Jurkat, Clone E6-1 (cell line): ENCODE results near the gene COLEC11.

Experiments used
- DNase-seq: peaks from one replicate; pipeline ENCODE4 v3.0.0-alpha.2; 2011; ENCODE audit warnings: low read depth, low spot score
- H3K4me3 ChIP-seq: 2 replicates; pipeline ENCODE4 v1.5.1; 2011; ENCODE audit warnings: mild to moderate bottlenecking, low read length, control low read depth, moderate library complexity

Gene COLEC11

DNA sequence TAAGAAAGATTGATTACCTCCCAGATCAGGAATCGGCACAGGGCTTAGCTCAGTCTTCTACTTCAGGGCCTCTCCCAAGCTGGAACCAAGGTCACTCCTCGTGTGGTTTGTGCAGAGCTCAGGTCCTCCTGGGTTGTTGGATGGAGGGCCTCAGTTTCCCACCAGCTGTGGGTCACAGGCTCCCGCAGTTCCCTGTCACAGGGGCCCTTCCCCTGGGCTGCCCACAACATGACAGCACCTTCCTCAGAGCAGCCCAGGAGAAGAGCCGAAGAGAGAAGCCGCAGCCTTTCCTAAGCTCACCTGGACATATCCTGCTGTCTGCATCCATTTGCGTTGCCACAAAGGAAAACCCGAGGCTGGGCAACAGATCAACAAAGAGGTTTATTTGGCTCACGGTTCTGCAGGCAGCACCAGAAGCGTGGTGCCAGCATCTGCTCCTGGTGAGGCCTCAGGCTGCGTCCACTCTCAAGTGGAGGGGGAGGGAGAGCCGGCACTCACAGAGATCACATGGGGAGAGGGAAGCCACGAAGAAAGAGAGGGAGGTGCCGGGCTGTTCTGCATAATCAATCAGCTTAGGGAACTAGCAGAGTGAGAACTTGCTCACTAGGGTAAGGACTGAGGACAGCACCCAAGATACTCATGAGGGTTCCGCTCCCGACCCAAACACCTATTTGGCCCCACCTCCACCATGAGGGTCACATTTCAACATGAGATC lies 50.1 kb downstream of the COLEC11 start:
- no peak overlapping the region for H3K4me3 ChIP-seq
- no peak for DNase-seq

DNA sequence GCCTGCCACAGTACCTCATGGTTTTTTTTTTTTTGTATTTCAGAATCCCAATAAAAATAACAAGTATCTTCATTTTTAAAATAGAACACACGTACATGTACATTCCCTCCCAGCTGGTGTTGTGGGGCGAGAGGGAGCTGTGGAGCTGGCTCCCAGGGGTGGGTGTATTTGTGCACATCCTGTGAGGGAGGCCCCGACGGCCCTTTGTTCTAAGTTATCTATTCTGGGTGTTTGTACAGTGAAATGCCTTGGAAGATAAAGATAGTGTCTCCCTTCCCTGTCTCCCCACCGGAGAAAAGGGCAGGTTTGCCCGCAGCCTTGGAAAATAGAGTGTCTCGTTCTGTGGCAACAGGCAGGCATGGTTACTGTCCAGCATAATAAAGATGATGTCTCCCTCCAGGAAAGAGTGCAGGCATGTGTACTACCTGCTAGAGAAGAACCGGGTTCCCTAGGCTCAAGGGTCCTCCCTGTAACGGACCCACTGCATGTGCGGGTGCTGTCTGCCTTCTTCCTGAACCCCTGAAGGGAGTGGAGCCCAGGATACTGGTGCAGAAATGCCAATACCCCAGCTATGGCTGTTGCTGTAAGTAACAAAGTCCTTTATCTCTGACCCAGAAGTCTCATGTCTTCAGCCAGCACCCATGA lies 51.0 kb downstream of the COLEC11 start:
- H3K4me3 ChIP-seq: no peak overlapping the region
- no peak for DNase-seq

DNA sequence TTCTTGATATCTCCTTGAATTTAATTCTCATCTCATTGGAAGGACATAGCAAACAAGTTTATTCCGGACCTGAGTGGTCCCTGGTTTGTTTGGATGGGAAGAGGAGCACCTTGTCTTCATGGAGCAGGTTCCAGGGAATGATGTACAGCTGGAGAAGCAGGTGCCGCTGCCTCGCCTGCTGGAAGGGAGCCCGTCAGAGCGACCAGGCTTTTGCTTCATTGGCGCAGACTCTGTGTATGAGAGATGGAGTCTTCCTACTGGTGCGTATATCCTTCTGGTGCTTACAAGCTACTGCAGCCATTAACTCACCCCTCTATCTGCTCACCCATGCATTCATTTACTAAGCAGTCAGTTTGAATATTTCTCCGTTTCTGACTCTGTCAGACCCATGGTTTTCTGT lies 51.5 kb downstream of the COLEC11 start:
- no peak for DNase-seq
- no peak overlapping the region for H3K4me3 ChIP-seq

DNA sequence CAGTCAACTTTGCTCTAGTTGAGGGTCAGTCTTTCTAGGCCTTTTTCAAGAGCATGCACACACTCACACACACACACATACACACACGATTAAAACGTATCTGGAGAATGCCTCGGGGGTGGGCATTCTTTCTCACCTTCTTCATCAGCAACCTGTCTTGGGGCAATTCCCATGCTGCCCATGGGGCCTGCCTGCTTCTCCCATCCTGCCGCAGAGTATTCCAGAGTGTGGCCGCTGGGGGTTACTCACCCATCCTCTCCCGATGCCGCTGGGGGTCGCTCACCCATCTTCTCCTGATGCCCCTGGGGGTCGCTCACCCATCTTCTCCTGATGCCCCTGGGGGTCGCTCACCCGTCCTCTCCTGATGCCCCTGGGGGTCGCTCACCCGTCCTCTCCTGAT lies 52.3 kb downstream of the COLEC11 start:
- no peak overlapping the region for H3K4me3 ChIP-seq
- no peak for DNase-seq

DNA sequence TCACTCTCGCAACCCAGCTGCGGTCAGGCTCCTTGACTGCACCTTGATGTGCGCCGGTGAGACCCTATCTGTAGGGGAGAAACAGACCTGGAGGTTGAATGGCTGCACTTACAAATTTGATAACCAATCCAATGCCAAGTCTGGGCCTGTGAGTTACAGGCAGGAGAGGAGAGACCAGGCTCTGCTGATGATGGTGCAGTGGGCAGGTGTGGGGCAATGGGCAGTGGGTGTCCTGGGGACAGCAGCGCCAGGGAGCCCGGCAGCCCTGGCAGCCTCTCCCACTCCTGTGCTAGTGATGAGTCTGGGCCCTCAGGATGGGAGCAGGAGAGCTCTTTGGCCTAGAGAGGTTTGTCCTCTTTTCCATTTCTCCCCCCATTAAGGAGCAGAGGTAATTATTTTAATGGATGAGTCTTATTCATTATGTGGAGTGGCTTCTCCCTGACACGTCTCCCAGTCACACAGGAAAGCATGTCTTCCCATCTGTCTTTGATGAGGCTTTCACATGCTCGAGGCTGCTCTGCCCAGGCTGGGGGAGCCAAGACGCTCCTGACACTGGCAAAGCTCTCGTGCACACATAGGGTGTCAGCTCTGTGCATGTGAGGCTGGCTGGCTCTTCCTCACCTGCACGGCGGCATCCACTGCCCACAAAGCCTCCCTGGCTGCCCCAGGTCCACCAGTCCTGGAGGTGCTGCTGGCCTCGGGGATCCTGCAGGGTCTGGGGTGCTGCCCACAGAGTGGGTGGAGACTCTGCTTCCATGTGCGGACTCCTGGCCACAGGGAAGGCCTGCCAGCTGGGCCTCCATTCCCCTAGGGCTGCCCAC lies 53.1 kb downstream of the COLEC11 start:
- DNase-seq: no peak
- no peak overlapping the region for H3K4me3 ChIP-seq

DNA sequence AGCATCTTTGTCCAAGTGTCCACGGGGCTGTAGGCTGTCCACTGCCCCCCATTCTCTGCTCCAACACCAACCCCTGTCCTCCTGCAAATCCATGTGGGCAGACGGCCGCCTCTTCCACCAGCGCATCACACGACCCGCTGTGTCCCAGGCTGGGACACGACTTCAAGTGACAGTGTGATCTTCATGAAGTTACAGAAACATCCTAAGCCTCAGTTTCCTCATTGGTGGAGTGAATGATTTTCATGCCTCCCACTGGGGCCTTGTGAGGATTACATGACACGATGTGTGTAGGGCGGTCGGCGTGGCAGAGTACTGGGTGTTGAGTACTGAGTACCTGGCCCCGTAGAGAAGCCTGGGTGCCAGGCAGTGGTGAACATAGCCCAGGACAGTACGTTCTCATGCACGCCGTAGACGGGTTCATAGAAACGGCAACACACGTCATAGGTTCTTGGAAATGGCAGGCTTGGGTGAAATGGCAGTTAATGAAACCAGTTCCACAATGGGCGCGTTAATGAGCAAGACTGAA lies 53.8 kb downstream of the COLEC11 start:
- DNase-seq: no peak
- no peak overlapping the region for H3K4me3 ChIP-seq

DNA sequence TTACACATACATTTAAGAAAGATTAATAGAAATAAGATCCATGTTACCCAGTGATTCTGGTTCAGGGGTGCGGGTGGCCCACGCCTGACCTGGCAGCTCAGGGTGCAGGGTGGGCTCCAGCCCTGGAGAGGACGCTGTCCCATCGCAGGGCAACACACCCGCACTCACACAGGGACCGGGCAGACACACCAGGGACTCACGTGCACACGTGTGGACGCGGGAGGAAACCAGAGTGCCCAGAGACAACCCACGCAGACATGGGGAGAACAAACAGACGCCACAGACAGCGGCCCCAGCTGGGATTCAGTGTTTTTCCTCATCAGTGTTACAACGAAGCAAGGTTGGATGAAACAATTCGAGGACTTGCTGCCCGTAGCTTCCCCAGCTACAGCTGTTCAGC lies 54.7 kb downstream of the COLEC11 start:
- no peak for DNase-seq
- H3K4me3 ChIP-seq: no peak overlapping the region

DNA sequence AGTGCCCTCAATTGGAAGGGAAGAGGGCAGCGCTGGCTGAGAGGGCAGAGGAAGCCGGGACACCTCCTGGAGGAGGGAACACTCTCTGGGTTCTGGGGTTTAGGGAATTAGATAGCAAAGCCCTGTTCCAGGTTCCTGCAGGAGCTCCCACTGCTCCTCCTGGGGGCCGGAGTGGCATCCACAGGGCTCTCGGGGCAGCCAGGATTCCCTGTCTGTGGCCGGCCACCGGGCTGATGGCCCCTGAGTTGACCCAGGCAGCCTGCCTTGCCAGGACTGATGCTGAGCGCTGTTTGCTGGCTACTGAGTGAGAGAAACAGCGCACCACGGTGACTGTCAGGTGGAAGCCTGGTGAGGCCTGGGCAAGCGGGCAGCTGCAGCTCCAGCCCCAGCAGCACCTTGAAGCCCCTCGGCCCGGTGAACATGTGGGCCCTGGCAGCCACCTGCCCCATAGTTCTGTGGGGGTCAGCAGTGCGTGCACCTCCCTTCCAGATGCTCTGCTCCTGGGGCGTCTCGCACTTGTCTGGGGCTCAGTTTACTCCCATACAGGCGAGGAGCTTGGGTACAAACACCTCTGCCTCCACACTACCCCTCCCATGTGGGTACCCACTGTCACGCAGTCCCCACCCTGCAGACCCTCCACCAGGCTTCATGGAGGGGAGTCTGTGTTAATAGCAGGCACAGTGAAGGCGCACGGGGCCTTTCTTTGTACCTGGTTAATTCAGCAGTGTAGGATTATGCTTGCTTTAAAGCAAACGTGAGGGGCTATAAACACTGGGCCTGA lies 55.4 kb downstream of the COLEC11 start:
- no peak for DNase-seq
- no peak overlapping the region for H3K4me3 ChIP-seq

DNA sequence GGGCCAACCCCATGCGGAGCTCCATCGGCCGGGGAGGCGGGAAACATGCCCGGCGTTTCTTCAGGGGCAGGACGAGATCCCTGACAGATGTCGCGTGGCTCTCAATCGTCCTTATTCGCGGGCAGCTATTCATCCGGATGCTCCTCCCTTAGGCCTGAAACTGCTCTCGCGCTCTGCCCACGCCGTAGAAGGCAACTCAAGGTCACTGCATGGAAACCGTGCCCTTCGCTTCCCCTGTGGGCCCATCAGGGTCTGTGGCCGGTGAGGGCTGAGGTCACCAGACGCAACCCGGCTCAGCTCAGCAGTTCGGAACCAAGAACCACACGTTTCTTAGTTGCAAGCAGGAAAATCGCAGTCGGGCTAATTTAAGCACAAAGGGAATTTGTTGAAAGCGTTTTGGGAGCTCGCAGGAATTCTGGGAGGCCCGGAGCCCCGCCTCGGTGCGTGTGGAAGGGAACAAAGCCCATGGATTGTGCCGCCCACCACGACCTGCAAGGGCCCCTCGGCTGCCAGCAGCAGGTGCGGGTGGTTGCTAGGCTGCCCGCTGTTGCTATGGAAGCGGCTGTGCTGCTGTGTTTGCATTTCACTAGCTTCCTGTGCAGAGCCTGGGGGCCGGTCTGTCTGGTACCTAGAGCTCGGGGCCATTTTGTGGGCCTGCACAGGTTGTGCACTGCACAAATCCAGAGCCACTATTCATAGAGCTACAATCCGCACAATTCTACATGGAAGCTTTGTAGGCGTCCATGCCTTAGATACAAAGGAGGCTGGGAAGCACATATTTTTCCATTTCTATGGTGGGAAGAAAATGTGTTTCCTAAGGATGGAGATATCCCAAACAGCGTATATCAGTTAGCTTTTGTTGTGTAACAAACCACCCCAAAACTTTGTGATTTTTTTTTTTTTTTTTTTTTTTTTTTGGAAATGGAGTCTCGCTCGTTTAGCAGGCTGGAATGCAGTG lies 57.1 kb downstream of the COLEC11 start:
- DNase-seq: peak; percentile 88
- no peak overlapping the region for H3K4me3 ChIP-seq

DNA sequence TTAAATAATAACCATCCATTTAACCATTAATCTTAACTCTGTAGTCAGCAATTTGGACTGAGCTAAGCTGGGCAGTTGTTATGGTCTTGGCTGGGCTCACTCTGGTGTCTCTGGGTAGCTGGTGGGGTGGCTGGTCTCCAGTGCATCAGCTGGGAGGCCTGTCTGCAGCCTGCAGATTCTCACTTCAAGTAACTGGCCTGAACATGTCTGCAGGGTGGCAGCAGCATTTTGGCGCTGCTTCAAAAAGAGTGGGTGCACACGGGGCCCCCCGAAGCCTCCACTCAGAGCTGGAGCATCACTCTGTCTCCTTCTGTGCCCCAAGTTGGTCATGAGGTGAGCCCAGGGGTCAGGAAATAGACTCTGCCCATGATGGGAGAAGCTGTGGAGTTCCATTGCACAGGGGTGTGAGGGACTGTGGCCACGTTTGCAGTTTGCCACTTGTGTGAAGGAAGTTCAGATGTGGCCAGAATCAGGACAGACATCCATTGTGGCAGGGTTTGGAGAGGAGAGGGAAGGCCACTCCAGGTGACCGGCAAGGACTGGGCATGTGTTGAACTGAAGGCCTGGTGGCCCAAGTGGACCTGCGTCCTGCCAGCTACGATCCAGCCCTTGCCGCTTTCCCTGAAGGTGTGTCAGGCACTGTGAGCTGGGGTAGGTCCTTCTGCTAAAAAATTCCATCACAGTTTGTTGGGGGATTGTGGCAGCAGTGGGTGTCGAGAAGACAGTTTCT lies 58.1 kb downstream of the COLEC11 start:
- DNase-seq: no peak
- H3K4me3 ChIP-seq: no peak overlapping the region

DNA sequence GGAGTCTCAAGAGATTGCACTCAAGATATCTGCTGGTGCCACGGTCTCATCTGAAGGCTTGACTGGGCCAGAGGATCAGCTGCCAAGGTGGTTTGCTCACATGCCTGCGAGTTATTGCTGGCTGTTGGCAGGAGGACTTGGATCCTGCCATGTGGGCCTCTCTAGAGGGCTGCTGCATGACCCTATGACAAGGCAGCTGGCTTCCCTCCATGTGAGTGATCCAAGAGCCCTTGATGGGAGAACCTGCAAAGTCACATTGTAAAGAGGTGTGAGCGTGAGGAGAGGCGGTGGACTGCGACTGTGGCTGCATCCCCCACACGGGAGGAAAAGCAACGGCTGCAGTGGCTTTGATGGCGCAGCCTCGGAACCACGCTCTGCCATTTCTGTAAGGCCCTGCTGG lies 59.1 kb downstream of the COLEC11 start:
- no peak overlapping the region for H3K4me3 ChIP-seq
- no peak for DNase-seq

DNA sequence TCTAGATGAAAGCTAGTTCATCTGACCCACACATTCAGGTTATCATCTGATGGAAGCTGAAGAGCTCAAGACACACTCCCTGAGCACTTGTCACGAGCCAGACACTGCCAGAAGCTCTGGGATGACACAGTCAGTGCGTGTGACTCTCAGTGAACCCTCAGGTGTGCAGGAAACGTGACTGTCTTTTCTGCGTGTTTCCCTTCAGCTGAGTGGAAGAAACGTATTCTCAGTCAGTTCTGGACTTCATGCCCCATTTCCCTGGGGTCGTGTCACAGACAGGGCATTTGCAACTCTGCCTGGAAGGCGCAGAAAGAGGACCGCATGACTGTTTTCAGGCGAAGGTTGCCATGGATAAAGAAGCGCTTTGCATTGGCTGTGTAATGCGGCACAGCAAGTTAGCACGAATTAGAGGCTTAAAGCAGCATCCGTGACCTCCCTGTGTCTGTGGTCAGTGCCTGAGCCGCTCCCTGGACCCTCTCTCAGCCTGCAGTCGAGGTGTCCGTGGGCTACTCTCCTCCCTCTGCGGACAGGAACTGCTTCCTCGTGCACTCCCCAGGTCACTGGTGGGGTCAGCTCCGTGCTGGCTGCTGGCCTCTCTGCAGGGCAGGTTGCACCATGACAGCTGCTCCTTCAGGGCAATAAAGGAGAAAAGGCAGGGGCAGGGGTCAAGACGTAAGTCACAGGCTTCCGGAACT lies 59.8 kb downstream of the COLEC11 start:
- H3K4me3 ChIP-seq: no peak overlapping the region
- DNase-seq: no peak

DNA sequence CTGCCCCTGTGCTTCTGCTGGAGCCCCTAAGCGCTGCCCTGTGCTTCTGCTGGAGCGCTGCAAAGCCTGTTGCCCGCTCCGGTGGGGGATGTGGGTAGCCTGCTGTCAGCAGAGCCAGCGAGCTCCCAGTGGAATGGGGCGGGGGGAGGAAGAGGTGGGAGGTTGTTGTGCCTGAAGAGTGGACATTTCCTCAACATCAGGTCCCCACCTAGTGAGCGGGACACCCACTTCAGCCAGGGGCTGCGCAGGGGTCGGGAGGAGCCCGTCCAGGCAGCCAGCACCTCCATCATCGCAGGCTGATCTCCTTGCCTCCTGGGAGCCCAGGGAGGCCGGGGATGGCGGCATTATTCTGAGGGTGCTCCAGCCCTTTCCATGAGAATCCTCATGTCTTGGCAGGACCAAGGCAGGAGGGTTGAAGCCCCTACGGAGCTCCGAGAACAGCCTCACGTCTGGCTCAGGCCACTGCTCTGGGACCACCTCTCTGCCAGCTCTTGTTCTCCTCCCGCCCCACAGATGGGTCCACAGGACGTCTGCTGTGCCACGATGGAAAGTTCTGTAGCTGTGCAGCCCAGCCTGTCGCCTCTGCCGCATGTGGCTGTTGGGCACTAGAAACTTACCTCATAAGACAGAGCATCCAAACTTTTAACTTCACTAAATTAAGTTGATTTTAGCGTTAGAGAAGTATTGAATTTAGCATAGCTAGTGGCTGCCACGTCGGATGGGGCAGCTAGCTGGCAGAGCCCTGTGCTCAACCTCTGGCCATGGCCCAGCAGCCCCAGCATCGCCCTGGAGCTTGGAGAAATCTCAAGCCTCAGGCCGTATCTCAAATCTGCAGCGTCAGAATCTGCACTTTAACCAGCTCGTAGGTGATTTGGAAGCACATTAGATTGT lies 61.2 kb downstream of the COLEC11 start:
- DNase-seq: no peak
- no peak overlapping the region for H3K4me3 ChIP-seq

DNA sequence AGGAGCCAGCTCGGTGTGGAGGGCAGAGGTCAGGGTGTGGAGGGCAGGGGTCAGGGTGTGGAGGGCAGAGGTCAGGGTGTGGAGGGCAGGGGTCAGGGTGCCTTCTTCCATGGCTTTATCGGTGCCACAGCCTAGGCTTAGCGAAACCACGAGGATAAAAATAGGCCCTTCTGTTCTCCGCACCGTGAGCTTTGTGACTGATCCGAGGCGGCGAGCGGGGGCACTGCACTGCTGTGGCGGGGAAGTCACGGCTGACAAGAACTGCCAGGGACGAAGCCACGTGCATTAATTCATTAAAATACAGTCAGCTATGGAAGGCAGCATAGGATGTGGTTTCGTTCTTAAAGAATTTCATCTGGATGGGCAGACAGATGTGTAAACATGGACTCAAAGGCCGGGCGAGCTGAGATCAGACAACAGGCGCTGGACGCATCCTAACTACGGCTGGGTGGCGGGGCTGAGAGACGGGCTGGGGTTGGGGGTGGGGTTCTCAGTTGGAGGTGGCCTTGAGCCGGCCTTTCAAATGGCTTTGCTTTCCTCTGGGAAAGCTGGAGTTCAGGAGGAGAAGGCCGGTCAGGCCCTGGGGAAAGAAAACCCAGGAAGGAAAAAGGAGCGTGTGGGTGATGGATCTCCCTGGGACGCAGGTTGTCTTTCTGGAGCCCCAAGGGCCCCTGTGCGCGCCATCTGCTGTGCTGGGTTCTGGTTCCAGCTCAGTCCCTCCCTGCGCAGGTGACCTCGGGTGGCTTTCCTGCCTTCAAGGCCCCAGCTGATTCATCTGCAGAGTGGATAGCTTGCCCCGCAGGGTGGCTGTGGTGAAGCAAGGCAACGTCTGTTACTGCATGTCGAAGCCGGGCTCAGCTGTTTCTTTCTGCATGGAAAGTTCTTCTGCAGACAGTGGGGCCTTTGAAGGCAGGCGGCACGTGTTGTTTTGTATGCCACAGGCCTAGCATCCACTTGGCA lies 62.1 kb downstream of the COLEC11 start:
- no peak for DNase-seq
- no peak overlapping the region for H3K4me3 ChIP-seq

DNA sequence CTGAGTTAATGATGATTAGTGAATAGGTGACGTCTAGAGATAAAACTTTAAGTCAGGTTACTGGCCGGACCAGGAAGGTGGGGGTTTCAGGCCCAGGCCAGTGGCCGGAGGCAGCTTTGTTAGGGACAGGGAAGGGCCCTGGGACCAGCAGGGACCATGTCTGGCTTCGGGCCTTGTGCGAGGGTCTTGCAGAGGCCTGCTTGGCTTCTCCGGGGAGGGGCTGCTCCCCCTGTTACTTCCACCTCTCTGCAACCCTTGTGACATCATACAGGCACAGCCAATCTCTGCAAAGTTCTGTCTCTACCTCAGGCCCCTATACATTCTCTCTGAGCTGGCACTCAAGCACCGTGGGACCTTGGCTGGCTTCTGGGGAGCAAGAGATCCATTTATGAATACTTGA lies 63.0 kb downstream of the COLEC11 start, which contains the start of gene ALLC:
Gene ALLC (plus strand): TSS at position 320 of the 400 bp plus-strand sequence. CDS start 12,958 bp downstream, outside the sequence.
- DNase-seq: no peak
- H3K4me3 ChIP-seq: no peak within 1 kb of the TSS
